HG03039 (cell line): ENCODE results near the gene MCF2L2.

Experiments
- ATAC-seq: cut with Tn5 transposase; IDR thresholded peaks from one replicate; pipeline ENCODE4 v1.9.1; 2021; ENCODE audit warnings: mild to moderate bottlenecking, moderate library complexity; ENCODE audit not compliant: unreplicated experiment

The MCF2L2 gene

GRCh38 chr3:183213415-183214276 is 214.8 kb downstream of the MCF2L2 start:
- no peak for ATAC-seq

GRCh38 chr3:183212565-183212964 is 215.9 kb downstream of the MCF2L2 start:
- ATAC-seq: no peak

- ATAC-seq: no peak
Measured at GRCh38 chr3:183212096-183212495, 216.3 kb downstream of the MCF2L2 start.

GRCh38 chr3:183211352-183211751 is 217.1 kb downstream of the MCF2L2 start:
- ATAC-seq: no peak

- ATAC-seq: no peak
Measured at GRCh38 chr3:183210862-183211341, 217.5 kb downstream of the MCF2L2 start.

- ATAC-seq: no peak
Measured at GRCh38 chr3:183210341-183210740, 218.1 kb downstream of the MCF2L2 start.

- no peak for ATAC-seq
Measured at GRCh38 chr3:183208800-183209199, 219.6 kb downstream of the MCF2L2 start.

- no peak for ATAC-seq
Measured at GRCh38 chr3:183208260-183208659, 220.2 kb downstream of the MCF2L2 start.

GRCh38 chr3:183203670-183204069 is 224.7 kb downstream of the MCF2L2 start:
- no peak for ATAC-seq

- ATAC-seq: no peak
Measured at GRCh38 chr3:183202004-183202722, 226.3 kb downstream of the MCF2L2 start.

GRCh38 chr3:183198939-183199338 is 229.5 kb downstream of the MCF2L2 start:
- no peak for ATAC-seq

GRCh38 chr3:183197734-183198133 is 230.7 kb downstream of the MCF2L2 start:
- ATAC-seq: no peak

- no peak for ATAC-seq
Measured at GRCh38 chr3:183195266-183195665, 233.2 kb downstream of the MCF2L2 start.

GRCh38 chr3:183193762-183194689 is 234.4 kb downstream of the MCF2L2 start:
- no peak for ATAC-seq

GRCh38 chr3:183192650-183193300 is 235.6 kb downstream of the MCF2L2 start:
- no peak for ATAC-seq

- ATAC-seq: no peak
Measured at GRCh38 chr3:183189641-183190040, 238.8 kb downstream of the MCF2L2 start.

GRCh38 chr3:183188895-183189462 is 239.4 kb downstream of the MCF2L2 start:
- no peak for ATAC-seq

GRCh38 chr3:183185696-183186095 is 242.7 kb downstream of the MCF2L2 start:
- ATAC-seq: no peak

- no peak for ATAC-seq
Measured at GRCh38 chr3:183182732-183183610, 245.4 kb downstream of the MCF2L2 start.
